Stimulated activated CD4-positive, alpha-beta T cell treated with anti-CD3 and anti-CD28 coated beads, Interleukin-4, amount 100 ng/mL, for 4 hours (primary cell): Measurements from ENCODE around the gene MEIS2.
A peak's percentile ranks its signal among the peaks of the same experiment; 100 is the strongest.

Experiments used
- DNase-seq, 2 experiments: peaks; one replicate each; pipeline ENCODE4 v3.0.0-alpha.2; 2020

Gene MEIS2

GRCh38 chr15:37100109-37100965, at the start of gene MEIS2:
MEIS2 (minus strand) TSS chr15:37100549; CDS start chr15:37099466, 1,083 bp downstream.
- peak; percentile 10 to 19 for DNase-seq

DNA sequence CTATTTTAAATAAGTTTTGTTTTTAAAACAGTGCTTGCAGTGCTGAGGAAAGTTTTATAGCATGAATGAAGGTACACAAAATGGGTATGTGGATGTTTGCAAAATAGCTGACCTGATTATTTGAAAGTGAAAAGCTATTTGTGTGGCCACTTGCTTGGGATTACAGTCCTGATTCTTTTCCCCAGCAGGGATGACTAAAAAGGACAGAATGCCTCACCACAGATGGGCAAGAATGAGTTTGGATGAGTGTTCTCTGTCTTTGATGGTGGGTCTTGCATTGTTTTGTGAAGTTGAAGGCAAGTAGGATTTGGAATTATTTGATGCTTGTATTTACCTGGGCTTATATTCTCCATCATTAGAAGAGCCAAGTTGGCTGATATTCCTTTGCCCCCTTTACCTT, 48.8 kb upstream of the MEIS2 start:
- no peak for DNase-seq

- DNase-seq: no peak
These were observed 48.4 kb upstream of the MEIS2 start for GRCh38 chr15:37148714-37149113.

GRCh38 chr15:37143351-37143750, 43.0 kb upstream of the MEIS2 start:
- no peak for DNase-seq

- no peak for DNase-seq
These were observed 42.0 kb upstream of the MEIS2 start for GRCh38 chr15:37142371-37142770.

DNA sequence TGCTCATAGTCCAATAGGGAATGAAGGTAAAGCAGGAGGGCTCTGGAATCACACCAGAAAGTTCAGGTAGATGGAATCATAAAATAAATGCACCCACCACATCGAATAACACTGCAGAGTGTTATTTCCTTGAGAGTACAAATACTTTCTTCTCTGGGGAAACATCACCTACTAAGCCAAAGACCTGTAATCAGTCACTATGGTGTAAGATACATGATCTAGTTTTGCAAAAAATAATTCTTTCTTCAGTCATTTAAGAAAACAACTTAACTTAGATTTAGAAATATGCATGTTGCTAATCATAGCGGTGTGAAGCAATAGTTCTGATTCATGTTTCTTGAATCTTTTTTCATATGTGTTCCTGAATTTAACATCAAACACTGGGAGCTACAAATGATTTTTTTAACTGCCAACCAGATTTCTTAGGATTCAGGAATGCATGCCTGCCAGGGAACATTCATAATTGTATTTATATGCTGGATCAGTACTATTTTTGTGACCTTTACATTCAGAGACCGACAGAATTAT, 40.2 kb upstream of the MEIS2 start:
- DNase-seq: no peak

- DNase-seq: no peak
These were observed 38.4 kb upstream of the MEIS2 start for GRCh38 chr15:37138591-37139215.

GRCh38 chr15:37137221-37137620, 36.9 kb upstream of the MEIS2 start:
- no peak for DNase-seq

- DNase-seq: no peak
These were observed 36.3 kb upstream of the MEIS2 start for GRCh38 chr15:37136666-37137065.

GRCh38 chr15:37135225-37135624, 34.9 kb upstream of the MEIS2 start:
- DNase-seq: no peak

DNA sequence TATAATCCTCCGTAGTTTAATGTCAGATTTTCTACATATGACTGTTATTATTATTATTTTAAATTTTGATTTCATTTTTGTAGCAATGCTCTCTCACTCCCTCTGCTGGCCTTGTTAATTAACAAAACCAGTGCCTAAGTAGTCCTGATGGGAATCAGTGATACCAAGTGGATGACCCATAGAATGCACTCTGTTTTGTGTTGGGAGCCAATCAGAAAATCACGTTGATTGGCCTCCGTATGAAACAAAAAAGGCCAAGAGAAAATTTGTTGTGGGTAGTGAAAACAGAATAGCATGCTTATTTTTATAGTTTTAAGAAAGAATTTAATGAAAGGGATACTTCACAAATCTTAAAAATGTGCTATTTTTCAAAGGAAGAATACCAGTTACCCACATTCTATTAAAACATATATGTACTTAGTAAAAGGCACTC, 34.4 kb upstream of the MEIS2 start:
- DNase-seq: no peak

GRCh38 chr15:37134244-37134643, 33.9 kb upstream of the MEIS2 start:
- DNase-seq: no peak

- no peak for DNase-seq
These were observed 33.3 kb upstream of the MEIS2 start for GRCh38 chr15:37133602-37134001.

DNA sequence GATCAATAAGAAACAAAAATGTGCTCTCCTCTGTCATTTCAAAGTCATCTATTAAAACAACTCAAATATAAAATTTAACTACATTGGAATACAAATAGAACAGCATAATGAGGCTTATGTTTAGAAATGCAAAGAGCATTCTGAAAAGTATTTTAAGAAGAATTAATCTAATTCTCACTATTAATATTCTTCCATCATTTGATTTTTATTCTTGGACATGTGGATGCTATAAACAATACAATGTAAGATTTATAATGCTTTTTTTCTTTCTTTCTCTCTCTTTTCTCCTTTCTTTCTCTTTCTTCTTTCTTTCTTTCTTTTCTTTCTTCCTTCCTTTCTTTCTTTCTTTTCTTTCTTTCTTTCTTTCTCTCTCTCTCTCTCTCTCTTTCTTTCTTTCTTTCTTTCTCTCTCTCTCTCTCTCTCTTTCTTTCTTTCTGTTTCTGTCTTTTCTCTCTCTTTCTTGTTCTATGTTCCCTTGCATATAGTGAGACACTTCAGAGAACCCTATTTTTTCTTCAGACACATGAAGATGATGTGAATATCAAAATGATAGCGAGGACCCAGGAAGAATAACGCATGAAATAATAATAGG, 32.6 kb upstream of the MEIS2 start:
- DNase-seq: no peak

GRCh38 chr15:37131621-37132020, 31.3 kb upstream of the MEIS2 start:
- DNase-seq: no peak

GRCh38 chr15:37130356-37130755, 30.0 kb upstream of the MEIS2 start:
- DNase-seq: no peak

- DNase-seq: no peak
These were observed 24.8 kb upstream of the MEIS2 start for GRCh38 chr15:37125143-37125542.

- DNase-seq: no peak
These were observed 24.0 kb upstream of the MEIS2 start for GRCh38 chr15:37124331-37124730.

DNA sequence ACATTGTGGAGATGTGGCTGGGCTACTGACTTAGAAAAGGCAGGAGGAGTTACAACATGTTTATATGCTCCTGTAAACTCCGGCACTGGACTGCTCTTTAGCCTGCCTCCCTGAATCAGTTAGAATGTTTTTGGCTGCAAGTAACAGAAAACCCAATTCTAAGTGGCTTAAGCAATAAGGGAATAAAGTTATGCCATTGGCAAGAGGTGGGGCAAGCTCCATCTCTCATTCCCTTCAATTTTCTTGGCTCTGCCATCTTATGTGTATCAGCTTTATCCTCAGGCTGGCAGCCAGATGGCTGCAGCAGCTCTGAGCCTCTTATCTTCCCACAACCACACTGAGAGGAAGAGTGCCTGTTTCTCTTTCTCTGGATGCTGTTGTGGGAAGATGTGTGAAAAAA, 22.4 kb upstream of the MEIS2 start:
- no peak for DNase-seq

DNA sequence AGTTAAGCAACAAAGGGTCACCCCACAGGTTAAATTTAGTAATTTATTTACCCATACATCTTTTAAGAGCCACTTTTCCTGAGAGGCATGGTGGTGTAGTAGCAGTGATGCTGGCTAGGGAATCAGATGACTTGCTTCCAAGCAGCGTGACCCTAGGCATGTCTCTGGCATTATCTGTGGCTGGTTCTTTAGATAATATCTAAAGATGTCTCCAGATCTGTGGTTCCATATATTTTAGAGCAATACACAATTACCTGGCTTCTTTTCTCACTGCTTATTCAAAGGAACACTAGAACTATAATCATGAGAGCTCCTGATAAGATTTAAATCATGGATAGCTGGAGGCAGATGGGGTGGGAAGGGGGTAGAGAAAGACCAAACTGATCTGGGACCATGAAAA, 21.1 kb upstream of the MEIS2 start:
- no peak for DNase-seq

GRCh38 chr15:37117030-37117429, 16.7 kb upstream of the MEIS2 start:
- DNase-seq: no peak

- DNase-seq: no peak
These were observed 15.2 kb upstream of the MEIS2 start for GRCh38 chr15:37115538-37115937.

- DNase-seq: no peak
These were observed 12.8 kb upstream of the MEIS2 start for GRCh38 chr15:37112971-37113670.
